ENCODE results near the gene PAPOLB. TPM values are rescaled to one million over a fixed set of nuclear protein-coding genes. Genes with fewer than 3 reads are reported as not detected.

PAPOLB gene
- total and polyA plus RNA-seq, 2 donors (not counting 3 experiments of a cell fraction or from before 2014, with no cell fraction given) = 0.07 TPM; not detected in 1

DNA sequence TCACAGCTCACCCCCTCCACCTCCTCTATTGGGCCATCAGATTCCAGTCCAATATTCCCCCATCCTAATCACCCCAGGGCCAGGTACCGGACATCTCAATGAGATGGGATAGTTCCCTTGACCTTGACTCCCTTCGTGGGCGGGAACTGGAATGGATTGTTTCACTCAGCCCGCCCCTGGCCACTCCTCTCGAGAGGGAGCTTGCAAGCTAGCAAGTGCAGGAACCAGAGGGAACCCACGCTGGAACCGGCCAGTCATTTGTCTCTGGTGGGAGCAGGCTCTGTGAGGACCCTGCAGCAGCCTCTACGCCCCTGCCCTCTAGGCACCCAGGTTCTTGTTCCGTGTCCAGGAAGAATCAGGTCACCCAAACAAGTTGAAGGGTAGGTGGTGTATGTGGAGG, 32.7 kb upstream of the PAPOLB start:
- no peaks in the 10 kb centered on the region for H3K4me1 ChIP-seq (ENCODE audit: control insufficient read depth, extremely low read depth, insufficient read depth, low read length)
- H3K36me3 ChIP-seq (ENCODE audit: control insufficient read depth in 2 of 2, extremely low read depth in 1 of 2, insufficient read depth in 2 of 2, low read length in 2 of 2) = no peaks in the 10 kb centered on the region
- H3K4me3 ChIP-seq (replicated peaks in 1 of 3; ENCODE audit: insufficient read depth in 1 of 3, low read depth in 1 of 3, low read length in 3 of 3) = no peak overlapping the region
- FAIRE-seq (no peak), DNase-seq (ENCODE audit: low read depth, low spot score) (no peak)
- no peaks in the 10 kb centered on the region for H3K27me3 ChIP-seq (ENCODE audit: control insufficient read depth in 2 of 2, insufficient read depth in 2 of 2, low read length in 2 of 2)
- H3K27ac ChIP-seq (ENCODE audit: insufficient read depth, low read depth, low read length) = no peak overlapping the region
- dilution Hi-C loops (cut with MboI; ENCODE audit: extremely low pct_ligation_motif_present, low sequenced_read_pairs) (no loop called here), intact Hi-C loops (cut with micrococcal nuclease) (no loop called here)
- H3K9me1 ChIP-seq (replicated peaks; ENCODE audit: control insufficient read depth, extremely low read depth, insufficient read depth, low read length) = no peaks in the 10 kb centered on the region
- TF ChIP-seq EZH2 (IDR thresholded peaks at IDR 0.05; ENCODE audit: borderline replicate concordance, low read depth, low read length, severe bottlenecking) (no peak), MYC (IDR thresholded peaks at IDR 0.05; ENCODE audit: low read depth, low read length) (no peak), POLR2A (IDR thresholded peaks at IDR 0.05; ENCODE audit: low read depth, low read length) (no peak), JUN (IDR thresholded peaks at IDR 0.05; ENCODE audit: borderline replicate concordance, insufficient read depth, insufficient read length, low read depth) (no peak), FOS (IDR thresholded peaks at IDR 0.05; ENCODE audit: borderline replicate concordance, insufficient read depth, low read length) (no peak), GATA2 (IDR thresholded peaks at IDR 0.05; ENCODE audit: insufficient read depth, insufficient read length, low read depth, low read length) (no peak), POLR2AphosphoS5 (IDR thresholded peaks at IDR 0.05; ENCODE audit: insufficient read depth, low read depth, low read length) (no peak)
- TF ChIP-seq, protein P1, sequence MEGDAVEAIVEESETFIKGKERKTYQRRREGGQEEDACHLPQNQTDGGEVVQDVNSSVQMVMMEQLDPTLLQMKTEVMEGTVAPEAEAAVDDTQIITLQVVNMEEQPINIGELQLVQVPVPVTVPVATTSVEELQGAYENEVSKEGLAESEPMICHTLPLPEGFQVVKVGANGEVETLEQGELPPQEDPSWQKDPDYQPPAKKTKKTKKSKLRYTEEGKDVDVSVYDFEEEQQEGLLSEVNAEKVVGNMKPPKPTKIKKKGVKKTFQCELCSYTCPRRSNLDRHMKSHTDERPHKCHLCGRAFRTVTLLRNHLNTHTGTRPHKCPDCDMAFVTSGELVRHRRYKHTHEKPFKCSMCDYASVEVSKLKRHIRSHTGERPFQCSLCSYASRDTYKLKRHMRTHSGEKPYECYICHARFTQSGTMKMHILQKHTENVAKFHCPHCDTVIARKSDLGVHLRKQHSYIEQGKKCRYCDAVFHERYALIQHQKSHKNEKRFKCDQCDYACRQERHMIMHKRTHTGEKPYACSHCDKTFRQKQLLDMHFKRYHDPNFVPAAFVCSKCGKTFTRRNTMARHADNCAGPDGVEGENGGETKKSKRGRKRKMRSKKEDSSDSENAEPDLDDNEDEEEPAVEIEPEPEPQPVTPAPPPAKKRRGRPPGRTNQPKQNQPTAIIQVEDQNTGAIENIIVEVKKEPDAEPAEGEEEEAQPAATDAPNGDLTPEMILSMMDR (IDR thresholded peaks at IDR 0.05; ENCODE audit: extremely low read depth in 1 of 2, insufficient read depth in 1 of 2, low read depth in 1 of 2, low read length in 2 of 2) = no peak
- TF ChIP-seq, protein P2, sequence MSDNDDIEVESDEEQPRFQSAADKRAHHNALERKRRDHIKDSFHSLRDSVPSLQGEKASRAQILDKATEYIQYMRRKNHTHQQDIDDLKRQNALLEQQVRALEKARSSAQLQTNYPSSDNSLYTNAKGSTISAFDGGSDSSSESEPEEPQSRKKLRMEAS (IDR thresholded peaks at IDR 0.05; ENCODE audit: insufficient read depth, insufficient read length) = no peak
- no peak overlapping the region for H2AFZ ChIP-seq (ENCODE audit: low read depth, low read length)
- H4K20me1 ChIP-seq (replicated peaks; ENCODE audit: control insufficient read depth, extremely low read depth, insufficient read depth, low read length) = no peaks in the 10 kb centered on the region
- no peak overlapping the region for H3K4me2 ChIP-seq (ENCODE audit: insufficient read depth, low read length)
- ChIA-PET POLR2A (no interaction called here), CTCF (interaction anchor here (0.8 kb wide), 1 partner anchor 11 kb away, joined by 3 read pairs; the partner anchor contains the start of gene RADIL)
- no peaks in the 10 kb centered on the region for H3K9me3 ChIP-seq (replicated peaks; ENCODE audit: control insufficient read depth, insufficient read depth, low read length)
- H3K79me2 ChIP-seq (ENCODE audit: control insufficient read depth, insufficient read depth, low read length) = no peaks in the 10 kb centered on the region
- H3K9ac ChIP-seq (replicated peaks; ENCODE audit: extremely low read depth, insufficient read depth, low read length) = no peak overlapping the region
- BruUV-seq (replicated peaks) = no TSS peak
